HepG2 (cell line): ENCODE data around the gene LCE3C. TPM values are rescaled to one million over a fixed set of nuclear protein-coding genes. Genes with fewer than 3 reads are reported as not detected.

Source experiments
- DZIP1 ChIP-seq: sonication (generic); formaldehyde crosslinking; IDR thresholded peaks from 2 replicates; pipeline ENCODE4 v1.5.0; 2020; ENCODE audit warnings: mild to moderate bottlenecking, missing genetic modification reagents
- FOXC1 ChIP-seq: sonication (generic); formaldehyde crosslinking; IDR thresholded peaks from 2 replicates; pipeline ENCODE4 v1.8.0; 2022; ENCODE audit warnings: mild to moderate bottlenecking, missing genetic modification reagents, borderline replicate concordance
- HNRNPK ChIP-seq: fragments of 200-400 bp; formaldehyde crosslinking; IDR thresholded peaks from 2 replicates; pipeline ENCODE4 v1.6.1; 2018; ENCODE audit warnings: low read length, low read depth, moderate library complexity, mild to moderate bottlenecking; ENCODE audit not compliant: poor library complexity, severe bottlenecking
- ZBTB43 ChIP-seq: sonication (generic); formaldehyde crosslinking; conservative IDR thresholded peaks from 2 replicates; pipeline ENCODE4 v1.4.0; 2020; ENCODE audit warnings: missing genetic modification reagents
- ZNF251 ChIP-seq: sonication (generic); formaldehyde crosslinking; IDR thresholded peaks from 2 replicates; pipeline ENCODE4 v1.9.0; 2021; ENCODE audit warnings: mild to moderate bottlenecking, missing genetic modification reagents
- ZNF629 ChIP-seq: sonication (generic); formaldehyde crosslinking; conservative IDR thresholded peaks from 2 replicates; pipeline ENCODE4 v1.5.0; 2020; ENCODE audit warnings: missing genetic modification reagents
- polyA plus RNA-seq, 8 experiments: library from polyadenylated mRNA; depleted of rRNA in 3 of 8; stranded (reverse) in 7 of 8; unstranded in 1 of 8; fragments of >200 nt; fragmentation: Illumina TruSeq in 4 of 8; extraction: Trizol in 4 of 8; gene quantifications; 2 replicates each; pipeline versions ENCODE4 v1.2.1 to v1.2.3, GENCODE V29; 2011 to 2016; ENCODE audit warnings: low read depth in 4 of 8, missing spikeins in 1 of 8, mixed read lengths in 1 of 8; ENCODE audit not compliant: insufficient read depth in 1 of 8
- small RNA-seq, 3 experiments: library from RNA; depleted of rRNA; stranded (forward); fragments of <200 nt; gene quantifications; one replicate each; pipeline ENCODE3, GENCODE V24; 2012; ENCODE audit warnings: low read depth in 2 of 3, low replicate concordance in 1 of 3; ENCODE audit not compliant: insufficient read length in 3 of 3, insufficient read depth in 2 of 3
- total RNA-seq, 5 experiments: library from RNA; depleted of rRNA; stranded (reverse); fragments of >200 nt; fragmentation: Illumina TruSeq; extraction: Trizol; gene quantifications; 2 replicates each; pipeline ENCODE4 v1.2.3, GENCODE V29; 2016; ENCODE audit warnings: low read depth in 1 of 5

The LCE3C gene
- total and polyA plus RNA-seq, 2 of the 13 experiments (the other 11 are each of a cell fraction or from before 2014, with no cell fraction given): not detected

- TF ChIP-seq DZIP1 (no peak), FOXC1 (CRISPR knock-in tag) (no peak), ZNF251 (no peak), ZNF629 (CRISPR knock-in tag) (no peak), HNRNPK (no peak), ZBTB43 (no peak)
These were observed 46.6 kb downstream of the LCE3C start (continued) for GRCh38 chr1:152646656-152647055.

Small RNA genes within 50 kb of the gene (small RNA-seq; reads per million reads assigned to genes)
- 0 reads per million in 3 experiments for gene LCE3A
- gene LCE3B: 0 reads per million in 3 experiments

Other genes with a start within 250 kb of the LCE3C start
- gene FLG2, start 240.2 kb upstream of the LCE3C start, total RNA-seq (2016; rRNA removed; fragmentation: Illumina TruSeq; extraction: Trizol): not detected in 2 replicates
- gene FLG2, start 240.2 kb upstream of the LCE3C start, polyA plus RNA-seq (2011; rRNA removed): not detected in 2 replicates
- not detected in 2 replicates for gene CRNN, start 186.0 kb upstream of the LCE3C start, total RNA-seq (2016; rRNA removed; fragmentation: Illumina TruSeq; extraction: Trizol)
- gene CRNN, start 186.0 kb upstream of the LCE3C start, polyA plus RNA-seq (2011; rRNA removed): not detected in 2 replicates
- not detected in 2 replicates for gene LCE5A, start 89.4 kb upstream of the LCE3C start, total RNA-seq (2016; rRNA removed; fragmentation: Illumina TruSeq; extraction: Trizol)
- gene LCE5A, start 89.4 kb upstream of the LCE3C start, polyA plus RNA-seq (2011; rRNA removed): not detected in 2 replicates
- gene CRCT1, start 85.8 kb upstream of the LCE3C start, total RNA-seq (2016; rRNA removed; fragmentation: Illumina TruSeq; extraction: Trizol): not detected in 2 replicates
- not detected in 2 replicates for gene CRCT1, start 85.8 kb upstream of the LCE3C start, polyA plus RNA-seq (2011; rRNA removed)
- gene LCE3E, start 33.5 kb upstream of the LCE3C start, total RNA-seq (2016; rRNA removed; fragmentation: Illumina TruSeq; extraction: Trizol): not detected in 2 replicates
- not detected in 2 replicates for gene LCE3E, start 33.5 kb upstream of the LCE3C start, polyA plus RNA-seq (2011; rRNA removed)
- gene LCE3D, start 19.7 kb upstream of the LCE3C start, total RNA-seq (2016; rRNA removed; fragmentation: Illumina TruSeq; extraction: Trizol): not detected in 2 replicates
- not detected in 2 replicates for gene LCE3D, start 19.7 kb upstream of the LCE3C start, polyA plus RNA-seq (2011; rRNA removed)
- gene LCE3B, start 13.6 kb downstream of the LCE3C start, total RNA-seq (2016; rRNA removed; fragmentation: Illumina TruSeq; extraction: Trizol): not detected in 2 replicates
- not detected in 2 replicates for gene LCE3B, start 13.6 kb downstream of the LCE3C start, polyA plus RNA-seq (2011; rRNA removed)
- not detected in 2 replicates for gene LCE3A, start 22.9 kb downstream of the LCE3C start, total RNA-seq (2016; rRNA removed; fragmentation: Illumina TruSeq; extraction: Trizol)
- gene LCE3A, start 22.9 kb downstream of the LCE3C start, polyA plus RNA-seq (2011; rRNA removed): not detected in 2 replicates
- not detected in 2 replicates for gene LCE2D, start 63.1 kb downstream of the LCE3C start, total RNA-seq (2016; rRNA removed; fragmentation: Illumina TruSeq; extraction: Trizol)
- gene LCE2D, start 63.1 kb downstream of the LCE3C start, polyA plus RNA-seq (2011; rRNA removed): not detected in 2 replicates
- not detected in 2 replicates for gene LCE2C, start 75.0 kb downstream of the LCE3C start, total RNA-seq (2016; rRNA removed; fragmentation: Illumina TruSeq; extraction: Trizol)
- gene LCE2C, start 75.0 kb downstream of the LCE3C start, polyA plus RNA-seq (2011; rRNA removed): not detected in 2 replicates
- not detected in 2 replicates for gene LCE2B, start 85.9 kb downstream of the LCE3C start, total RNA-seq (2016; rRNA removed; fragmentation: Illumina TruSeq; extraction: Trizol)
- gene LCE2B, start 85.9 kb downstream of the LCE3C start, polyA plus RNA-seq (2011; rRNA removed): not detected in 2 replicates
- gene LCE2A, start 98.1 kb downstream of the LCE3C start, total RNA-seq (2016; rRNA removed; fragmentation: Illumina TruSeq; extraction: Trizol): not detected in 2 replicates
- gene LCE2A, start 98.1 kb downstream of the LCE3C start, polyA plus RNA-seq (2011; rRNA removed): not detected in 2 replicates
- not detected in 2 replicates for gene LCE4A, start 107.9 kb downstream of the LCE3C start, total RNA-seq (2016; rRNA removed; fragmentation: Illumina TruSeq; extraction: Trizol)
- gene LCE4A, start 107.9 kb downstream of the LCE3C start, polyA plus RNA-seq (2011; rRNA removed): not detected in 2 replicates
- not detected in 2 replicates for gene KPRP, start 157.8 kb downstream of the LCE3C start, total RNA-seq (2016; rRNA removed; fragmentation: Illumina TruSeq; extraction: Trizol)
- gene KPRP, start 157.8 kb downstream of the LCE3C start, polyA plus RNA-seq (2011; rRNA removed): not detected in 2 replicates
- gene LCE1F, start 174.9 kb downstream of the LCE3C start, total RNA-seq (2016; rRNA removed; fragmentation: Illumina TruSeq; extraction: Trizol): not detected in 2 replicates
- not detected in 2 replicates for gene LCE1F, start 174.9 kb downstream of the LCE3C start, polyA plus RNA-seq (2011; rRNA removed)
- gene LCE1E, start 186.0 kb downstream of the LCE3C start, total RNA-seq (2016; rRNA removed; fragmentation: Illumina TruSeq; extraction: Trizol): not detected in 2 replicates
- gene LCE1E, start 186.0 kb downstream of the LCE3C start, polyA plus RNA-seq (2011; rRNA removed): 0.12 TPM in 2 replicates
- gene LCE1D, start 196.5 kb downstream of the LCE3C start, total RNA-seq (2016; rRNA removed; fragmentation: Illumina TruSeq; extraction: Trizol): not detected in 2 replicates
- not detected in 2 replicates for gene LCE1D, start 196.5 kb downstream of the LCE3C start, polyA plus RNA-seq (2011; rRNA removed)
- not detected in 2 replicates for gene LCE1C, start 206.4 kb downstream of the LCE3C start, total RNA-seq (2016; rRNA removed; fragmentation: Illumina TruSeq; extraction: Trizol)
- not detected in 2 replicates for gene LCE1C, start 206.4 kb downstream of the LCE3C start, polyA plus RNA-seq (2011; rRNA removed)
- not detected in 2 replicates for gene LCE1B, start 211.7 kb downstream of the LCE3C start, total RNA-seq (2016; rRNA removed; fragmentation: Illumina TruSeq; extraction: Trizol)
- gene LCE1B, start 211.7 kb downstream of the LCE3C start, polyA plus RNA-seq (2011; rRNA removed): not detected in 2 replicates
- gene LCE1A, start 227.2 kb downstream of the LCE3C start, total RNA-seq (2016; rRNA removed; fragmentation: Illumina TruSeq; extraction: Trizol): not detected in 2 replicates
- not detected in 2 replicates for gene LCE1A, start 227.2 kb downstream of the LCE3C start, polyA plus RNA-seq (2011; rRNA removed)
- not detected in 2 replicates for gene LCE6A, start 242.6 kb downstream of the LCE3C start, total RNA-seq (2016; rRNA removed; fragmentation: Illumina TruSeq; extraction: Trizol)
- gene LCE6A, start 242.6 kb downstream of the LCE3C start, polyA plus RNA-seq (2011; rRNA removed): not detected in 2 replicates